GM20431 (cell line): ENCODE data around the gene USP4.
"Not testable (repeated sequence)": the region's sequence is repeated elsewhere in the genome, so short reads cannot be mapped to it uniquely, and the experiment has no call there.

Source experiments
- in situ Hi-C: fragments of 300-500 bp; cut with MseI, MboI; formaldehyde crosslinking; loops from one replicate; pipeline ENCODE4 v1.15.0; 2020; ENCODE audit warnings: low sequenced_read_pairs; ENCODE audit not compliant: unreplicated experiment

Gene USP4

DNA sequence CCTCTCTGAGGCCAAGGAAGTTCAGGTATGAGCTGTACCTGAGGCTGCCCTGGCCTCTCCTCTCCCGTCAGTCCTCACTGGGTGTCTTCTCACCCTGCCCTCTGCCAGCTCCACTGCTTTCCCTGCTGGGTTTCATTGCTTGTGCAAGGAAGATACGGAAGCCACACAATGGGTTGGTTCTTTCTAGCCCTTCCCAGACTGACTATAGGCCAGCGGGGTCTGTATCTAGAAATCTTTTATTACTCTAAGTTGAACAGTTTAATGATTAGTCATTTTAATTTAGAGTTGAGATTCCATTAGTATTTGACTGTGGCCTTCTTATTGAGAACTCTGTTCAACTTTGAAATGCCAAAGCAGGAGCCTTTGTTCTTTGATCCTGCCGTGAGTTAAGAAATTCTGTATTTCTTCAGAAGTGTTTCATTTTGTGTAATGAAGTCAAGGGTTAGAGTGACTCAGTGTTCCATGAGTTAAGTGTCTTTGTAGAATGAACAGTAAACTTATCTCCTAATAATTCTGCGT lies 79.0 kb downstream of the USP4 start:
- in situ Hi-C loops: no loop called here

DNA sequence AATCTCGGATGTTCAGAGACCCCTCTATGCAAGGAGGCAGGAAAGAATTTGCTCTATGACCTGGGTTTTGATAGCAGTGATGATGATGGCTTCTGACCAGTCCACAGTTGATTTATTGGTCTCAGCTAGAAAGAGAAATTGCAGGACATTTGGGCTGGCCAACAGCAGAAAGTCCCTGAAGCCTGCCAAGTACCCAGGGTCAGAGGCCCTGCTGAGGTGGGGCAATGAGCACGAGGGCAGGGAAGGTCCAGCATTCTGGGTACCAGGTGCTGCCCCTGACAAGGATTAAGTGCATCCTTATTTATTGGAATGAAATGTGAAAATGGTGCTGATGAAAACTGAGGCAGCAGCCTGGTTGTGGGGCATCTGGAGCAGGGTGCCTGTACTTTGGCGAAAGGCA lies 82.7 kb downstream of the USP4 start:
- in situ Hi-C loops: no loop called here

DNA sequence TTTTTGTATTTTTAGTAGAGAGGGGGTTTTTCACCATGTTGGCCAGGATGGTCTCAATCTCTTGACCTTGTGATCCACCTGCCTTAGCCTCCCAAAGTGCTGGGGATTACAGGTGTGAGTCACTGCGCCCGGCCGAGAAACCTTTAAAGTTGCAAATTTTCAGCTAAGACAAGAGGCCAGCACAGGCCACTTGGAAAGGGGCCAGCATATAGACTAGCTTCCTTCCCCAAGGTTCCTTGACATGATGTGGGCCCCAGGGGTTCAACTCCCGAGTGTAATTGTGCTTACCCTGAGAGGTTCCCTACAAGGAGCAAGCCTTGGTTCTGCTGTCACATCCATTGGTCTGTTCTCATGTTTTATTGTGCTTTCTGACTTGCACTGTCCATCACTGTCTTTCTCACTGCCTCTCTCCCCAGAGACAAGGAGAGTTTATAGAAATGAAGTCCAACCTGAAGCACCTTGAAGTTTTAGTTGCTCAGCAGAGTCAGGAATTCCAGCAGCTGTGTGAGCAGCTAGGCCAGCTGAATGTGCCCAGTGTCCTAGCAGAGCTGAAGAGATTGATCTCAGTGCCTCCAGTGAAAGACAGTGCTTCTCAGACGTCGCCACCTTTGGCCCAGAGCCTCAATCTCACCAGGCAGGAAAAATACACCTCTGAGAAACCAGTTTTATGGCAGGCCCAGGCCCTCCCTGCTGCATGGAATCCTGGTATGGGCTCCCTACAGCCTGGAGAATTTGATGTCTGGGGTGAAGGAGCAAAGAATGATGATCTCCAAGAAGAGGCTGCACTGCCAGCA lies 83.9 kb downstream of the USP4 start:
- in situ Hi-C loops: no loop called here

DNA sequence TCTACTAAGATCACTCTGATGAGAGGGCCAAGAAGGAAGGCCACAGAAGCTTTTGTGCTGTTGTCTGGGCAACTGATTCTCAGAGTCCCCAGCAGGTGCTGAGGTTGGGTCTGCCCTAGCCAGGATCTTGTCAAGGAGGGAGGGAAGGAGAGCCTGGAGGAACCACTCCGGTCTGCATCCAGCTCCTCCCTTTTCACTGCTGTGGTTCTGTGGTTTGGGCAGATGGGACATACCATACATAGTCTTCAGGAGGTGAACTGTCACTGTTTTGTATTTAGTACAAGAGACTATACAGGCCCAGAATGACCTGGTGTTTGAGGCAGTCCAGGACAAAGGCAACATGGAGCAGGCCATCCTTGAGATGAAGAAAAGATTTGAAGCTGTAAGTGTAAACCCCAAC lies 84.7 kb downstream of the USP4 start:
- in situ Hi-C loops: no loop called here

DNA sequence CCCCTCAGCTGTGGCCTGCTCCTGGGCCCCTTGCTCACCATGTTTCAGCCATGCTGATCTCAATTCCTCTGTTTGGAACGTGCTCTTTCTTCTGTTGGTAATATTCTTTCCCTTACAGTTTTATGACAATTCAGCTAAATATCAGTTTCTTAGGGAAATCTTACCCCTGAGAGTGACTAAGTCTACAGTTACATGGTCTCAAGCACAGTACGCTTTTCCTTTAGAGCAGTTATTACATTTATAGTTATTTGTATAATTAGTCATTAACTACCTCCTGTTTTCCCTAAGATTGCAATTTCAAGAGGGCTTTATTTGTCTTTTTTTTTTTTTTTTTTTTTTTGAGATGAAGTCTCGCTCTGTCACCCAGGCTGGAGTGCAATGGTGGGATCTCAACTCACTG lies 86.3 kb downstream of the USP4 start:
- in situ Hi-C loops: no loop called here

DNA sequence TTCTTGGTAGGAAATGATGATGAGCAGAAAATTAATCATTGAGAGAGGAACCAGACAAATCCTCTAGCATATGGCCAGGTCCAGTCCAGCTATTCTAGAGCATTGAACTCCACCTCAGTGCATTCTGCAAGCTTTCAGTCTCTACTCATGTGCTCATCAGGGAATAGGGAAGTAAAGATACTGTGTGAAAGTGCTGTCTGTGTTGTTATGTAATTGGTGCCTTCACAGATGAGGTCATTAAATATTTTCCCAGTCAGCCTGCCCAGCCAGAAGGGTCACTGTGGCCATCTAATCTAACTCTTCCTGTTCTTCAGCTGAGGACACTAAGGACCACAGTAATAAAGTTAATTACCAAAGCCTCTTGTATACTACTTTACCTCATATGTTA lies 91.0 kb downstream of the USP4 start:
- in situ Hi-C loops: no loop called here

DNA sequence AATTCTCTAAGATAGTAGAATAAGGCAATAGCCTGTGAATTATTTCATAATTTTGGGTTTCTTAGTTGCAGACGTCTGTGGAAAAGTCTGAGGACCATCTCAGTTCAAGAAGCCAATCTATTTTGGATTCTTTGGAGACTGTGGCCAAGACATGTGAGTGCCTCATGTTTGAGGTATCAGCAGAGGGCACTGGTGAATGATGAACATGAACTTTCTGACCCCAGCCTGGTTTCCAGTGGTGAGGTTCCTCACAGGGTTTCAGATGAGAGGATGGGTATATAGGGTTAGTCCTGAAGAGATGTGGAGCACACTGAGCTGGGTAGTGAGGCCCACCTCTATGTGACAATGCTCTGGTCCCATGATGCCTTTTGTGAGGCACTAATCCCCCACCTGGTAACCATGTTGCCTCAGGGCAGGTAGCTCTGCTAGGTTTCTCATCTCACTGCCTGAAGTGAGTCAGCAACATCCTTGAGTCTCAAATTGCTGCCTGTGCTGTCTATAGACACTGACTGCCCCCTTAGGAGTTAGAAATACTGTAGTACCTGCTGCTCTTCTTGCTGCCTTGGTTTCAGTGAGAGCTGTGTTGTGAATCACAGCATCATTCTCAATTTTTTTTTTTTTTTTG lies 95.2 kb downstream of the USP4 start:
- in situ Hi-C loops: no loop called here

DNA sequence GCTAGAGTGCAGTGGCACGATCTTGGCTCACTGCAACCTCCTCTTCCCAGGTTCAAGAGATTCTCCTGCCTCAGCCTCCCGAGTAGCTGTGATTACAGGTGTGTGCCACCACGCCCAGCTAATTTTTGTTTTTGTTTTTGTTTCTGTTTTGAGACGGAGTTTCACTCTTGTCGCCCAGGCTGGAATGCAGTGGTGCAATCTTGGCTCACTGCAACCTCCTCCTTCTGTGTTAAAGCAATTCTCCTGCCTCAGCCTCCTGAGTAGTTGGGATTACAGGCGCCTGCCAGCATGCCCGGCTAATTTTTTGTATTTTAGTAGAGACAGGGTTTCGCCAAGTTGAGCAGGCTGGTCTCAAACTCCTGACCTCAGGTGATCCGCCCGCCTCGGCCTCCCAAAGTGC lies 99.8 kb downstream of the USP4 start:
- in situ Hi-C loops: not testable (repeated sequence)

DNA sequence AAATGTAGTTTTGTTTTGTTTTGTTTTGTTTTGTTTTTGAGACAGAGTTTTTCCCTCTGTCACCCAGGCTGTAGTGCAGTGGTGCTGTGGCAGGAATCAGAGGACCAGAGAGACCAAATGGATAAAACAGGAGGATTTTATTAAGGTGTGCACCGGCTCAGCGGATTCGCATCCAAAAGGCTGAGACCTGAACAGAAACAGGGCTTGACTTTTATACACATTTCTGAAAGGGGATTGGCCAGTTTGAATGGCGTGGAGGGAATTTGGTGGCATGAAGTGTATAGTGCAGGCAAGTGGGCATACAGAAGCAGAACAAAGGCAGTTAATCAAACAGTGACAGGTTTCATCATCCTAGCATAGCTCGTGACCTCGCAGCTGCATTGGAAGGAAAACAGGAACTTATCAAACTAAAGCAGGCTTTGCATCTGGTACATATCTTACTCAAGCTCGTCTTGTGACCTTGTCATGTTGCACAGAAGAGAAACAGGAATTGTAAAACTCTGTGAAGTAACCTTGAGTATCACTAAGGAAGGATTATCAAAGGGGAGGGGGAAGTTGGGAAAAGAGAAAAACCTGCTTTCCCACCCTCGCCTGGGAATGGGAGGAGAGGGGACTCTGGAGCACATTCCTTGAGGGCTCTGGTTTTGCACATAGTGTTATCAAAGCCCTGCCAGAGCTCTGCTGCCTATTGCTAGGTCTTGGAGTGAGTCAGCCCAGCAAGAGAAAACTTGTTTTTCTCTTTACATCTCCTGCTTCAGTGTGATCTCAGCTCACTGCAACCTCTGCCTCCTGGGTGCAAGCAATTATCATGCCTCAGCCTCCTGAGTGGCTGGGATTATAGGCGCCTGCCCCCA lies 101.4 kb downstream of the USP4 start:
- in situ Hi-C loops: no loop called here

DNA sequence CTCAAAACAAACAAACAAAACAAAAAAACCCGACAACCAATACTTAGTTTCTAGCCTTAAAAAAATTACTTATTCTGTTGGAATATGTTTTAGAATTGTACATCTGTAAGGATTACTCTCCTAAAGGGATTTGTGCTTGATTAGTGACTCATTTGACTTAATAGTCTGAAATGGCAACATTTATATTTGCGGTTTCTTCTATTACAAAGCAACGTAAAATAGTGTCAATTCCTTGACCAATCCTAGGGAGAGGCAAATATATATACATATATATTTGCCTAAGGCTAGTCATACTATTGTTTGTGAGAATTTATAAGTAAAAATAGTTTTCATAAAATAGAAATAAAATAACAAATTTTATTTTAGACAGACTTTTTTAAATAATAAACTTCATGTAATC lies 102.5 kb downstream of the USP4 start:
- in situ Hi-C loops: no loop called here

DNA sequence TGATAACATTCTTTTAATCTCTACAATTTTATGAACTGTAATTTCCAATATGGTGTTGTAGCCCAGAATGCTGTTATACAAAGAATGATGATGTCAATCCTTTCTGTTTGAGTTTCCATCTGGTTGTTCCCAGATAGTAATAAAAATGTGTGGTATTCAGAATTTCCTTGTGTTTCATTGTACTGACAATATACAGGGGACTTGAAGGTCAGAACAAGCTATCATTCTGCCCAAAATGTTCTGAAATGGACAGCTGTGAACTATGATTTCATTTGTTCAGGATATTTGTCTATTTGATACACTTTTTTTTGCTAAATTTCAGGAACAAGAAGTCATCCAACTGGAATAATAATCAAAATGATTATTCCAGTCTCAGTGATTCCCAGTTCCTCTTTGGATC lies 103.6 kb downstream of the USP4 start:
- in situ Hi-C loops: no loop called here

DNA sequence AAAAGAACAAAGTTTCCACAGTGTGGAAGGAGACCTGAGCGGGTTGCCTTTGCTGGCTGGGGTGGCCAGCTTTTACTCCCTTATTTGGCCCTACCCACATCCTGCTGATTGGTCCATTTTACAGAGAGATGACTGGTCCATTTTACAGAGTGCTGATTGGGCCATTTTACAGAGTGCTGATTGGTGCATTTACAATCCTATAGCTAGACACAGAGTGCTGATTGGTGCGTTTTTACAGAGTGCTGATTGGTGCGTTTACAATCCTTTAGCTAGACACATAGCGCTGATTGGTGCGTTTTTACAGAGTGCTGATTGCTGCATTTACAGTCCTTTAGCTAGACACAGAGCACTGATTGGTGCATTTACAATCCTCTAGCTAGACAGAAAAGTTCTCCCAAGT lies 111.0 kb downstream of the USP4 start:
- in situ Hi-C loops: not testable (repeated sequence)
